GM21381 (cell line): ENCODE data around the gene MRPL49.

Experiments used
- ATAC-seq: cut with Tn5 transposase; IDR thresholded peaks from one replicate; pipeline ENCODE4 v1.9.1; 2021; ENCODE audit warnings: mild to moderate bottlenecking, moderate library complexity; ENCODE audit not compliant: unreplicated experiment

Gene MRPL49

DNA sequence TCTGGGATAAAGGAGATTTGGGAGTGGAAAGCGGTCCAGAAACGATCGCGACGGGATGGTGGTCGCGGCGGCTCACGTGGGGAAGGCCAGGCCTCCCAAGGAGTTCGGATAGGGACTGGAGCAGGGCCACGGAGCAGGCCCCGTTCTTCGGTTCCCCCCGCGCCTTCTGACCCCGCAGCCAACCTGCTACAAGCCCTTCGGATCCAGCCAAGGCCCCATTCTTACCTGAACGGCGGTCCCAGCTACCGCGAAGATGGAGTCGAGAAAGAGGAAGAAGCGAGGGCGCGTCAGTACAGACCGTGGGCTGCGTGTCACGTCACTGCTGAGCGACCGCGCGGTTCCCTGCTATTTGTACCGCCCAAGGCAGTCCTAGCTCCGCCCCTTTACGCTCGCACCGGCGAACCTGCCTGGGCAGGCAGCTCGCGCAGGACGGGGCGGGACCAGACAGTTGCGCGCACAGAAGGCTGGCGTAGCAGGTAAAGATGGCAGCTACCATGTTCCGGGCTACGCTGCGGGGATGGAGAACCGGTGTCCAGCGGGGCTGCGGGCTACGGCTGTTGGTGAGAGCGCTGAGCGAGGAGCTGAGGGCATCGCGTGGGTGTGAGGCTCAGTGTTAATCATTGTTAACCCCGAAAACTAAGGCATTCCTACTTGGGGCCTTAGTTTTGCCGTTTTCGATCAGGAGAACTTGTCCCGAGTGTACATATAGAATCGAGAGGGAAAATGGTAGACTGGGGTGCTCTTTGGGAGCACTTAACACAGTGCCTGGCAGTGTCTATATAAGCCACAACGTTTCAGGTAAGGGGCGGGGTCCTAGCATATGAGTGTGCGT, at the start of gene MRPL49, which contains the start of gene FAU:
Gene MRPL49 (plus strand): TSS at position 457 of the 832 bp plus-strand sequence. CDS start 26 bp downstream, at position 483.
Gene FAU (minus strand): TSS at position 270 of the 832 bp plus-strand sequence. CDS start 321 bp downstream, outside the sequence.
- ATAC-seq, result peak; percentile 55

DNA sequence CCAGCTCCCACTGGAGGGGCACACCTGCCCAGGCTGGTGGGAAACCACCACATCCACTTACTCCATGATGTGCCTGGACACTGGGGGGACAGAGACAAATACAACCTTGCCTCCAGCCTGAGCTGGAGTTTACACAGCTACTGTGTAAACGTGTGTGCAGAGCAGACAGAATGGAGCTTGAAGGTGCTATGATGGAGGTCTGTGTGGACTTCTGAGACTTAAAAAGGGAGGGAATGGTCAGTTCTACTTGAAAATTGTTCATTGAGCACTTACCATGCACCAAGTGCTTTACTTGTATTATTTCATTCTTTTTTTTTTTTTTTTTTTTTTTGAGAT, 49.5 kb upstream of the MRPL49 start:
- ATAC-seq, result no peak

DNA sequence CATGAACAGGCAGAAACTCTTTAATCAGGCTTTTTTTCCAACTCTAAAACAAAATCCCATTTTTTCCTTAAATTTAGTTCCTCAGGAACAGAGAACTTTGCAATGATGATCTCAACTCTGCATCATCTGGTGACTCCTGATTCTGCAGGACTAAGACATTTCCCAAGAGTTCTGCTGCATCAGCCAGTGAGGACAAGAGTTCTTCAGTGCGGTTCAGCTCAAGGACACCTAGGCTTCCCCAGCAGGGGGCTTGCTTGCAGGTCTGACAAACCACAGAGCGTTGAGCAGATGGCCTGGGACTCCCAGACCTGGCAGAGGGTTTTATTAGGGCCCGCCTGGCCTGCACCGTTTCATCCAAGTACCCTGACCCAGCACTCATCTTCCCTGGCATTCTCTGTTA, 44.7 kb upstream of the MRPL49 start:
- ATAC-seq, result no peak

DNA sequence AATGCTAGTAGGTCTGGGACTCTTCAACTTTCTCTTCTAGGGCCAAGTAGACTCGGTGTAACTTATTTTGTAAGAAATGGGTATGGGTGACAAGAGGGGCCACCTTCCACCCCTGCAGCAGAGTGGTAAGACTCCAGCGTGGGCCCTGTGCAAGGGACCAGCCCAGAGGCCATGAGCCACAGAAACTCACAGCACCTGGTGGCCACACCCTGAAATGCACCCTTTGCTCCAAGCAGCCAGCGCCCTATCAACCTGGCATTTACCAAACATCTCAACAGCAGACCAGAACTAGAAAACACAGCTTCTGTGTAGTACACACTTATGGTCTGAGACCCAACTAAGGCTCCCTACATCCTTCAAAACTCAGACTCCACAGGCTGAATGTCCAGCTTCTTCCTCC, 44.0 kb upstream of the MRPL49 start:
- ATAC-seq, result no peak

DNA sequence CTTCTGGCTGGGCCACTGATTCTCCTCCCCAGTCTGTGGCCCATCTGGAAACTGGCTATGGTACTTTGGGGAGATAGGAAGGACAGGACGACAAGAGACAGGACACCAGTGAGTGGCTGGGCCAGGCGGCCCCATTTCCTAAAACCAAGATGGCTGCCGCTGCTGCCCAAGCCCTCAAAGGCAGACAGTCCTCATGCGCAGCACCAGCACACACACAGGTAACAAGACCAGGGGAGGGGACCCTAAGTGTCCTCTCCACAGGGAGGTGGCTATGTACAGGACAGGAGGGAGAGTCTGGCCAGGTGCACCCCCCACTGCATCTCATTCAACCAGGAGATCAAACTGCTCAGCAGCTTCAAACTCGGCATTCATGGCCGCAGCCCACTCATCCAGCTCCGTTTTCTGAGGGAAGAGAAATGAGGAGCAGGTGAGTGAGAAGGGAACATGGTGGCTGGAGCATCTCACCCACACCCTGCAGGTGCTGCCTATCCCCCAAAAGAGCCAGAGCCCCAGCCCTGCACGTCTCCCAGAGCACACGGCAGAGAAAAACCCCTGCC, 43.3 kb upstream of the MRPL49 start:
- ATAC-seq, result no peak

DNA sequence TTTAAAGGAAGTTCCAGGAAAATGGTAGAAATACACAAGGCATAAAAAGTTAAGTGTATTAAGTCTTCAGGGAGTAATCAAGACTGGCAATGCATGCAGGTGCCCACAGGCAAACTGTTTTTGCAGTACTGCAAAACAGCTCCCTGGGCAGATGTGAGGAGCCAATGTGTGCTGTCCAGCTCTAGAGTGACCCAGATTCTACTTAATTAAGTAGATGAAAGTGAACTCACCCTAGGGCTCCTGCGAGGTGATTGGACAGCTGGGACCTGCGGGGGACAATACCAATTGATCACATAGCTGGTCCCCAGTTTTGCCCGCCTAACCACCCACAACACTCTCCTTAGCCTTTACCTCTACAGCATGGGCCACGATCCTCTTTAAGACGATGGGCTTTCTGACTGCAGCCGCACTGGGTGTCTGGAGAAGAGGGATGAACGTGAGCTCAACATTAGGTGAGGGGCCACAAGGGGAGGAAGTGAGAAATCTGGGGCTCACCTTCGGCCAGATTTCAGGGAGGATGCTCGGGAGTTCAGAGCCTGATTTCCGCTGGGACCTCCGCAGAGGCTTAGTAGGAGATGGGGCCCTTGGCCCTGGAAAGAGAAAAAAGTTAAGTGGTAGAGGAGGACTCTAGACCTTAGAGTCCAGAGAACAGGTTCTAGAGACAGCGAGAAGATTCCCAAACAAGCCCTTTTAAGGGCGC, 38.8 kb upstream of the MRPL49 start:
- ATAC-seq, result peak; percentile 11

DNA sequence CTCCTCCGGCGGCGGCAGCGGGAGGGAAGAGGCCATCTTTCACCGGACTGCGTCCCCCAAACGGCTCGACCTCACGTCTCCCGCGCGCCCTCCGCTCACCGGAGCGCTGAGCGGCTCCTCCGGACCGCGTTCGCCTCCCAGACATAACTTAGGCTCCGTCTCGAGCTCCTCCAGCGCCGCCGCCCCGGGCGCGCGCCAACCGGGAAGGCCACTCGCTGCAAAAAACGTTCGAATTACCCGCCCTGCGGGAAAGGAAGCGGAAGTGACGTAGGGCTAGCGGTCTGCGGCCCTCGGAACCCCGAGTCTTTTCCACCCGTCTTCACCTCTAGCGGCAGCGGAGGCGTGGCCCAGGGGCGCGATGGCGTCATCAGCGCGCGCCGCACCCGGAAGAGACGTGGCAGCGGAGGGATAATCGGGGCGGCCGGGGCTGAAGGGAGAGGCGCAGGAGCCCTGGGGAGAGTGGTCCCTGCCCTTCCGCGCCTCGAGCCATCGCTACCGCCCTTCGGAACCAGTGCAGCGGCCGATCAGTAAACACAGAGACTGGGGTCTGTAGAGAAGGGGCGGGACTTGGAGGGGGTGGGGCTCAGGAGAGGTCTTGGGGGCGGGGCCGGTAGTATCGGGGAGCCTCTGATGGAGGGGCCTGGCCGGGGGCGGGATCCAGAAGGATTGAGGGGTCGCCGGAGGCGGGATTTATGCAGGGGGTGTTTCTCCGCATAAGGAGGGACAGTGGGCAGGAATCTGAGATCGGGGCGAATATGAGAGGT, 38.1 kb upstream of the MRPL49 start, which contains the start of the genes CDCA5 and ZFPL1:
Gene CDCA5 (minus strand): TSS at position 207 of the 764 bp plus-strand sequence. CDS start 62 bp downstream, at position 145.
Gene ZFPL1 (plus strand): TSS at position 389 of the 764 bp plus-strand sequence. CDS start 477 bp downstream, outside the sequence.
- ATAC-seq, result peak; percentile 77

DNA sequence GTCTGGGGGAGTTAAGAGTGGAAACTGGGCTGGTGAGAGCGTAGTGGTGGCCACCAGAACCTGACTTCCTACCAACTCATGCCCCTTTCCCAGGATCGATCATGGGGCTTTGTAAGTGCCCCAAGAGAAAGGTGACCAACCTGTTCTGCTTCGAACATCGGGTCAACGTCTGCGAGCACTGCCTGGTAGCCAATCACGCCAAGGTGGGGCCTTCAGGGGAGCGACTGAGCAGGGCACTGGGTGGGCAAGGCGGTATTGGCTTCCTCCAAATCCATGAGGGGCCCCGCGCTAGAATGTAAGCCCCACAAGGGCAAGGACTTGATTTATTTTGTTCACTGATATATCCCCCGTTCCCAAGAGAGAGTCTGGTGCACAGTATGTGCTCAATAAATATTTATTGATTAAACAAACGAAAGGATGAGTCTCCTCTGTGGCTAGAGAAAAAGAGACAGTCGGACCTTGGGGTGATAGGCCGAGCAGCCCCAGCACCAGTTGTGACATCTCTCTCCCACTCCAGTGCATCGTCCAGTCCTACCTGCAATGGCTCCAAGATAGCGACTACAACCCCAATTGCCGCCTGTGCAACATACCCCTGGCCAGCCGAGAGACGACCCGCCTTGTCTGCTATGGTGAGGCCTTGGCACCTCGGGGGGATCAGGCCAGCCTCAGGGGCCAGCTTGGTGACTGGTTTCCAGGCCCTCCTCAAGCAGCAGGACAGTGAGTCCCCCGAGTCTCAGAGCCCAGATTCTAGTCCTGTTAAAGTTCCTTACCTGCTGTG, 37.3 kb upstream of the MRPL49 start:
- peak; percentile 2 for ATAC-seq

DNA sequence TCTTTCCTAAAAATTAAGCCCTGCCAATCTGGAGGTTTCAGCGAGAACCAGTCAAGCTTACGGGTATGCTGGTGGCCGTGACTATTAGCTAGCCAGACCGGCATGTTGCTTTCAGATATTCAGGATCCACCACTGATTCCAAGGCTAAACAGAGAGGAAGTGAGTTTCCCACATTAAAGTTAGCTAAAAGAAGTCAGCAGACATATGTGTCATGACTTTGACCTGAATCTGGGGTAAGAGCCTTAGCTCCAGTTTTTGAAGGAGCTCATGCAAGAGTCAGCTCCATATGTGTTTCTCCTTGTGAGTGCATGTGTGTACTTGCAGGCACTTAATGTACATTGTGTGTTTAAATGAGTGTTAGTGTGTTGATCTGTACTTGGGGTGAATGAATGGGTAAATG, 36.7 kb upstream of the MRPL49 start:
- no peak for ATAC-seq

DNA sequence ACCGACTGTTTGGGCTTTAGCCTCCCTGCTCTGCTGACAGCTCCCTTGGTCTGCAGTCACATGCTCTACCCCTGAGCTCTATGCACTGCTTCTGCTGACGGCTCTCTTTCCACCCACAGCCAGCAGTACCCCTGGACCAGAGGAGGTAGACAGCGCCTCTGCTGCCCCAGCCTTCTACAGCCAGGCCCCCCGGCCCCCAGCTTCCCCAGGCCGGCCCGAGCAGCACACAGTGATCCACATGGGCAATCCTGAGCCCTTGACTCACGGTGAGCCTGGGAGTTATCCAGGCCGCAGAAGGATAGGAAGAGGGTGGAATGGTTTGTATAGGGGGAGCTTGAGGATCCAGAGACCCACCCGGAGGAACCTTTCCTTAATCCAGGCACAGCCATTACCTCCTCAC, 35.3 kb upstream of the MRPL49 start:
- ATAC-seq, result no peak

DNA sequence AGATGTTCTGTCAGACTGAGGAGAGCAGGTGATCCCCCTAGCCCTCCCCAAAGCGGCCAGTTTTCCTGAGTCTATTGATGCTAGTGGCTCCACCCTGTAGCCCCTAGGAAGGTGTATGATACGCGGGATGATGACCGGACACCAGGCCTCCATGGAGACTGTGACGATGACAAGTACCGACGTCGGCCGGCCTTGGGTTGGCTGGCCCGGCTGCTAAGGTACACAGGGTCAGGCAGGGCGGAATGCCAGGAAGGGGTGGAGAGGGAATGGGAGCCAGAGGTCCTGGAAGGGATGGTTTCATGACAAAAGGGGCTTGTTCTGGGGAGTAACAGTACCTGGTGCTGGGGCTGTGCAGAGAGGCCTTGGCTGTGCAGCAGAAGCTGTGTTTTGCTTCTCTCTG, 34.9 kb upstream of the MRPL49 start:
- no peak for ATAC-seq

DNA sequence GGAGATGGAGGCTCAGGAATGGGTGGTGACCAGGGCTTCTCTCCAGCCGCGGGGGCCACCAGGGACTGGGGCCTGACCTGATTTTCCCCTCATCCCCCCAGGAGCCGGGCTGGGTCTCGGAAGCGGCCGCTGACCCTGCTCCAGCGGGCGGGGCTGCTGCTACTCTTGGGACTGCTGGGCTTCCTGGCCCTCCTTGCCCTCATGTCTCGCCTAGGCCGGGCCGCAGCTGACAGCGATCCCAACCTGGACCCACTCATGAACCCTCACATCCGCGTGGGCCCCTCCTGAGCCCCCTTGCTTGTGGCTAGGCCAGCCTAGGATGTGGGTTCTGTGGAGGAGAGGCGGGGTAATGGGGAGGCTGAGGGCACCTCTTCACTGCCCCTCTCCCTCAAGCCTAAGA, 34.3 kb upstream of the MRPL49 start:
- ATAC-seq, result no peak

DNA sequence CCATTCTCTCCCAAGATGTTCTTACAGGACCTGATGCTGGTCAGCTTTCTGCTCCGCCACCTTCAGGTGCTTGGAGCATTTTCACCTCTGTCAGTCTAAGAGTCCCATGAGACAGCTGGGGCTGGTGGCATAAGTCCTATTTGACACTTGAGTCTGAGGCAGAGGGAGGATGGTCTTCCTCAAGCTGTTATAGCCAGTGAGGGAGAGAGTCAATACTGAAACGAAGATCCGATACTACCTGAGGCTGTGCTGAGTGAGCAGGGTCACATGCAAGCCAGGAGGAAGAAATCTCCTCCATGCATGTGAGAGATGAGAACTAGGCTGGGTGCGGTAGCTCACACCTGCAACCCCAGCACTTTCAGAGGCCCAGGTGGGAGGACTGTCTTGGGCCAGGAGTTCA, 32.5 kb upstream of the MRPL49 start:
- no peak for ATAC-seq

DNA sequence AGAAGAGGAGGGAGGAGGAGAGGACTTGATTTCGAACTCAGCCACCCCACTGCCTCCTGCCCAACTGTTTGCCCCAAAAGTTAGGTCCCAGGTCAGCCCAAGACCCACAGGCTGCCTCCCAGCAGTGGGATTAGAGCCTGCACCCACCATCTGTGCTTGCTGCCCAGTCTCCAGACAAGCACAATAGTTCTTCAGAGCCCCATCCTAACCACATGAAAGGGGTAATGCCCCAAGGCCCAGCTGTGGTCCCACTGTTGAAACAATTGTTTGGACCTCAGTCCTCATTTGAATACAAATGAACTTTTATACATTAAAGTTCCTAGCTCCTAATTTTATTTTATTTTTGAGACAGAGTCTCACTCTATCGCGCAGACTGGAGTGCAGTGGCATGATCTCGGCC, 31.5 kb upstream of the MRPL49 start:
- no peak for ATAC-seq

DNA sequence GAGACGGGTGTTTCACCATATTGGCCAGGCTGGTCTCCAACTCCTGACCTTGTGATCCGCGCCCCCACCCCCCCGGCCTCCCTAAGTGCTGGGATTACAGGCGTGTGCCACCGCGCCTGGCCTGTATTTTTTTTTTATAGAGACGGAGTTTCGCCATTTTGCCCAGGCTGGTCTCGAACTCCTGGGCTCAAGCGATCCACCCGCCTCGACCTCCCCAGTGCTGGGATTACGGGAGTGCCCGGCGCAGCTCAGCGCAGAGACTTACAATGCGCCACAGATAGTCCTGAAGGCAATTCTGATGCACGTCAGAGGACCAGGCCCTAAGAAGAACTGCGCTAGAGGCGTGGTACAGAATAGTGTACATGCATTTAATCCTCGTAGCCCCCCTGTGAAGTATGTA, 26.7 kb upstream of the MRPL49 start:
- no peak for ATAC-seq

DNA sequence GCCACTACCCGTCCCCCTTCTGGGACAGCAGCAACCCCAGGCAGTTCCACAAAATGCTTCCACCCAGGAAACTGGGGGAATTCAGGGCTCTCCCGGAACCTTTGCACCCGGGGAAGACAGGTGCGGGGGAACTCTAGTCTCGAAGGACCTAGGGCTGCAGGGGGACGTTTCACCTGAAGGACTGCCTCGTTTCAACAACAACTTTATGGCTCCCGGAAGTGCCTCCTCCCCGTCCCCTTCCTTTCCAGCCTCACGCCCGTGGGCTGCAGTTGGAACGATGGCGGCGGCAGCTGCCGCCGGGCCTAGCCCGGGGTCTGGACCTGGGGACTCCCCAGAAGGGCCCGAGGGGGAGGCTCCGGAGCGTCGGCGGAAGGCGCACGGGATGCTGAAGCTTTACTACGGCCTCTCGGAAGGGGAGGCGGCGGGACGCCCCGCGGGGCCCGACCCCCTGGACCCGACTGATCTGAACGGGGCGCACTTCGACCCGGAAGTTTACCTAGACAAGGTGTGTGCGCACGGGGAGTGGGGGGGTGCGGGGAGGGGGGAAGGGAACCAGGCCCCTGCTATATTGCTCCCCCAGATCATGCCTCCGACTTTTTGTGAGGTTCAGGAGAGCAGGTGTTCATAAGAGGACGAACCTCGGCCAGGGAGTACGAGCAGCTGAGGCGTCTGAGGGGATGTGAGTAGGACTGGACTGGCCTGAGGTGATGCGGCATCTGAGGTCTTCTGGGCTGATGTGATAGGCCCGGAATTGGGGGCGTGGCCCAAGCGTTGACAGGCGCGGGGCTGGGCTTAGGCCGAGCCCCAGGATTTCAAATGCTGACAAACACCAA, 25.9 kb upstream of the MRPL49 start, which contains the start of gene VPS51:
Gene VPS51 (plus strand): TSS at position 241 of the 833 bp plus-strand sequence. CDS start 37 bp downstream, at position 278.
- peak; percentile 74 for ATAC-seq

DNA sequence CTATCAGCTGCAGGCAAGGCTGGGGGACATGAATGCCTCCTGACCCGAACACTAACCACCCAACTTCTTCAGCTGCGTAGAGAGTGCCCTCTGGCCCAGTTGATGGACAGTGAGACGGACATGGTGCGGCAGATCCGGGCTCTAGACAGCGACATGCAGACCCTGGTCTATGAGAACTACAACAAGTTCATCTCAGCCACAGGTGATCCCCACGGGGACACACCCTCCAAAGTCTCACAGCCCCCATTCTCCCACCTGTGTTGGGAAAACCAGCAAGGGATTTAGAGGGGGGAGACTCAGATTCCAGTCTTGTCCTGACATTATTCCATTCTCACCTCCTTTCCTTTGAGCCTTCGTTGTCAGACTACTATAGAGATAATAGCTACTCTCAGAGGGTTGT, 25.2 kb upstream of the MRPL49 start:
- no peak for ATAC-seq

DNA sequence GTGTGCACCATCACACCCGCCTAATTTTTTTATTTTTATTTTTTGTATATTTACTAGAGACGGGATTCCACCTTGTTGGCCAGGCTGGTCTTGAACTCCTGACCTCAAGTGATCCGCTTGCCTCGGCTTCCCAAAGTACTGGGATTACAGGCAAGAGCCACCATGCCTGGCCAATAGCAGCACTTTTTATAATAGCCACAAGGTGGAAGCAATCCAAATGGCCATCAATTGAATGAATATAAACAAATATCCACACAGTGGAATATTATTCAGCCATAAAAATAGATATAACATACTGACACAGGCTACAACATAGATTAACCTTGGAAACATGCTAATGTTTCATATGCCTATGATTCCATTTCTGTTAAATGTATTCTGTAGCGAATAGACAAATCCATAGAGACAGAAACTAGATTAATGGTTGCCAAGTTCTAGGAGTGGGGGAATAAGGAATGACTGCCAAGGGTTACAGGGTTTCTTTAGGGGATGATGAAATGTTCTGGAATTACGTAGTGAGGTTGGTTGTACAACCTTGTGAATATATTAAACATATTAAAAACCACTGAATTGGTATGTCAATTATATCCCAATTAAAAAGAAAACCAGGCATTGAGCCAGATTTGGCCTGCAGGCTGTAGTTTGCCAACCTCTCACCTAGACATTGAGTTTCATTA, 21.3 kb upstream of the MRPL49 start:
- no peak for ATAC-seq
